HG03175 (cell line): ENCODE data around the gene SLC37A1.

Experiments
- ATAC-seq: cut with Tn5 transposase; IDR thresholded peaks from one replicate; pipeline ENCODE4 v1.9.1; 2021; ENCODE audit warnings: mild to moderate bottlenecking, moderate library complexity; ENCODE audit not compliant: unreplicated experiment

Gene SLC37A1

GRCh38 chr21:42558846-42559245 lies 45.2 kb downstream of the SLC37A1 start:
- no peak for ATAC-seq

GRCh38 chr21:42559326-42559725 lies 45.7 kb downstream of the SLC37A1 start:
- ATAC-seq: no peak

GRCh38 chr21:42560517-42561179 lies 47.0 kb downstream of the SLC37A1 start:
- ATAC-seq: no peak

GRCh38 chr21:42561762-42562650 lies 48.4 kb downstream of the SLC37A1 start:
- ATAC-seq: no peak

- no peak for ATAC-seq
Measured at GRCh38 chr21:42562816-42563215, 49.2 kb downstream of the SLC37A1 start.

GRCh38 chr21:42563261-42563660 lies 49.6 kb downstream of the SLC37A1 start:
- no peak for ATAC-seq

GRCh38 chr21:42563686-42564085 lies 50.0 kb downstream of the SLC37A1 start:
- ATAC-seq: no peak

- no peak for ATAC-seq
Measured at GRCh38 chr21:42564561-42564971, 50.9 kb downstream of the SLC37A1 start.

GRCh38 chr21:42565206-42565810 lies 51.7 kb downstream of the SLC37A1 start:
- ATAC-seq: no peak

- no peak for ATAC-seq
Measured at GRCh38 chr21:42565886-42566523, 52.4 kb downstream of the SLC37A1 start.

- ATAC-seq: no peak
Measured at GRCh38 chr21:42566524-42567213, 53.0 kb downstream of the SLC37A1 start.

GRCh38 chr21:42567214-42567555 lies 53.5 kb downstream of the SLC37A1 start:
- no peak for ATAC-seq

GRCh38 chr21:42567861-42568260 lies 54.2 kb downstream of the SLC37A1 start:
- no peak for ATAC-seq

GRCh38 chr21:42568376-42568775 lies 54.7 kb downstream of the SLC37A1 start:
- no peak for ATAC-seq

- no peak for ATAC-seq
Measured at GRCh38 chr21:42568866-42569731, 55.4 kb downstream of the SLC37A1 start.

GRCh38 chr21:42569732-42570301 lies 56.2 kb downstream of the SLC37A1 start:
- ATAC-seq: no peak

- no peak for ATAC-seq
Measured at GRCh38 chr21:42570362-42570761, 56.7 kb downstream of the SLC37A1 start.

- no peak for ATAC-seq
Measured at GRCh38 chr21:42570841-42571387, 57.3 kb downstream of the SLC37A1 start.
